ENCODE measurements around the gene GADL1.

Gene GADL1

GRCh38 chr3:30694668-30695067 is 199.8 kb downstream of the GADL1 start:
- POLR2A ChIA-PET = no interaction called here
- TF ChIP-seq ZNF660 (tag by site-specific recombination; IDR thresholded peaks at IDR 0.05) = no peak
- CTCF ChIA-PET = interaction anchor here (0.6 to 5.4 kb wide), 6 partner anchors 131 to 683 kb away, joined by 3 to 28 read pairs (median 3); no protein-coding TSS in a partner anchor
- Histone ChIP-seq H3K36me3 (ENCODE audit: control insufficient read depth in 2 of 2, insufficient read depth in 1 of 2, low read length in 2 of 2) (peaks cover 0 to 39% of the 10 kb centered on the region in 2 experiments; a peak in 1 of 3 replicates), H3K27ac (ENCODE audit: extremely low read depth, low read depth, low read length) (no peak overlapping the region), H3K4me1 (ENCODE audit: control insufficient read depth, insufficient read depth, low read length) (no peaks in the 10 kb centered on the region), H3K4me3 (ENCODE audit: low read depth, low read length) (no peak overlapping the region), H3K9me3 (ENCODE audit: control insufficient read depth, insufficient read depth, low read depth, low read length) (no peaks in the 10 kb centered on the region)

DNA sequence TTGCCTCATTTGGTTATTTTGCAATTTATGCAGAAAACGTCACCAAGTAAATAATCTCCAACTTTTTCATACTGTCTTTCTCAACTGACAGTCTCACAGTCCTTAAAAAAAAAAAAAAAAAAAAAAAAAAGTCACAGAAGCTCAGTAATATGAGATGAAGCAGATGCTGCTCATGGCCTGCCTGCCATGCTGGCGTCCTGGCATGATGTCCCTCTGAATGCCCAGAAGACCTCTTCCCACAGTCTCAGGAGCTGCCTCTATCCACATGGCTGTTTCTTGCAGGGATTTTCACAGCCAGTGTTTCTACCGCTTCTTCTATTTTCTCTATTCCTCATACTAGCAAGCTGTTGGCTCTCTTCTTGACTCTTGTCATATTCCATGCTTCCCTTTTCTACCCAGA is 200.3 kb downstream of the GADL1 start:
- peaks cover 0 to 39% of the 10 kb centered on the region in 2 experiments; a peak in 1 of 3 replicates for H3K36me3 ChIP-seq (ENCODE audit: control insufficient read depth in 2 of 2, insufficient read depth in 1 of 2, low read length in 2 of 2)
- no peaks in the 10 kb centered on the region for H3K4me1 ChIP-seq (ENCODE audit: control insufficient read depth, insufficient read depth, low read length)
- no peaks in the 10 kb centered on the region for H3K9me3 ChIP-seq (ENCODE audit: control insufficient read depth, insufficient read depth, low read depth, low read length)
- CTCF ChIA-PET = interaction anchor here (0.6 to 5.4 kb wide), 17 partner anchors 15 to 685 kb away, joined by 3 to 28 read pairs (median 3); no protein-coding TSS in a partner anchor
- H3K27ac ChIP-seq (ENCODE audit: extremely low read depth, low read depth, low read length) = no peak overlapping the region
- POLR2A ChIA-PET = no interaction called here
- TF ChIP-seq ZNF24 (tag by site-specific recombination; IDR thresholded peaks at IDR 0.05) (no peak), ZNF10 (tag by site-specific recombination; IDR thresholded peaks at IDR 0.05) (no peak), ZNF366 (tag by site-specific recombination; conservative IDR thresholded peaks at IDR 0.05) (no peak), KLF7 (tag by site-specific recombination; IDR thresholded peaks at IDR 0.05; ENCODE audit: borderline replicate concordance) (no peak), ZNF449 (tag by site-specific recombination; IDR thresholded peaks at IDR 0.05) (no peak), ZNF513 (tag by site-specific recombination; IDR thresholded peaks at IDR 0.05) (no peak), ZSCAN4 (tag by site-specific recombination; IDR thresholded peaks at IDR 0.05) (no peak), ZNF585B (tag by site-specific recombination; IDR thresholded peaks at IDR 0.05) (no peak), ZFP37 (tag by site-specific recombination; IDR thresholded peaks at IDR 0.05) (no peak), ZNF221 (tag by site-specific recombination; IDR thresholded peaks at IDR 0.05; ENCODE audit: borderline replicate concordance) (no peak), ZNF658 (tag by site-specific recombination; IDR thresholded peaks at IDR 0.05) (no peak), ZNF140 (tag by site-specific recombination; IDR thresholded peaks at IDR 0.05) (no peak)
- TF ChIP-seq, protein P1, sequence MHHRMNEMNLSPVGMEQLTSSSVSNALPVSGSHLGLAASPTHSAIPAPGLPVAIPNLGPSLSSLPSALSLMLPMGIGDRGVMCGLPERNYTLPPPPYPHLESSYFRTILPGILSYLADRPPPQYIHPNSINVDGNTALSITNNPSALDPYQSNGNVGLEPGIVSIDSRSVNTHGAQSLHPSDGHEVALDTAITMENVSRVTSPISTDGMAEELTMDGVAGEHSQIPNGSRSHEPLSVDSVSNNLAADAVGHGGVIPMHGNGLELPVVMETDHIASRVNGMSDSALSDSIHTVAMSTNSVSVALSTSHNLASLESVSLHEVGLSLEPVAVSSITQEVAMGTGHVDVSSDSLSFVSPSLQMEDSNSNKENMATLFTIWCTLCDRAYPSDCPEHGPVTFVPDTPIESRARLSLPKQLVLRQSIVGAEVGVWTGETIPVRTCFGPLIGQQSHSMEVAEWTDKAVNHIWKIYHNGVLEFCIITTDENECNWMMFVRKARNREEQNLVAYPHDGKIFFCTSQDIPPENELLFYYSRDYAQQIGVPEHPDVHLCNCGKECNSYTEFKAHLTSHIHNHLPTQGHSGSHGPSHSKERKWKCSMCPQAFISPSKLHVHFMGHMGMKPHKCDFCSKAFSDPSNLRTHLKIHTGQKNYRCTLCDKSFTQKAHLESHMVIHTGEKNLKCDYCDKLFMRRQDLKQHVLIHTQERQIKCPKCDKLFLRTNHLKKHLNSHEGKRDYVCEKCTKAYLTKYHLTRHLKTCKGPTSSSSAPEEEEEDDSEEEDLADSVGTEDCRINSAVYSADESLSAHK (tag by site-specific recombination; IDR thresholded peaks at IDR 0.05) = no peak
- TF ChIP-seq, protein P2, sequence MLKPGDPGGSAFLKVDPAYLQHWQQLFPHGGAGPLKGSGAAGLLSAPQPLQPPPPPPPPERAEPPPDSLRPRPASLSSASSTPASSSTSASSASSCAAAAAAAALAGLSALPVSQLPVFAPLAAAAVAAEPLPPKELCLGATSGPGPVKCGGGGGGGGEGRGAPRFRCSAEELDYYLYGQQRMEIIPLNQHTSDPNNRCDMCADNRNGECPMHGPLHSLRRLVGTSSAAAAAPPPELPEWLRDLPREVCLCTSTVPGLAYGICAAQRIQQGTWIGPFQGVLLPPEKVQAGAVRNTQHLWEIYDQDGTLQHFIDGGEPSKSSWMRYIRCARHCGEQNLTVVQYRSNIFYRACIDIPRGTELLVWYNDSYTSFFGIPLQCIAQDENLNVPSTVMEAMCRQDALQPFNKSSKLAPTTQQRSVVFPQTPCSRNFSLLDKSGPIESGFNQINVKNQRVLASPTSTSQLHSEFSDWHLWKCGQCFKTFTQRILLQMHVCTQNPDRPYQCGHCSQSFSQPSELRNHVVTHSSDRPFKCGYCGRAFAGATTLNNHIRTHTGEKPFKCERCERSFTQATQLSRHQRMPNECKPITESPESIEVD (tag by site-specific recombination; IDR thresholded peaks at IDR 0.05) = no peak
- no peak overlapping the region for H3K4me3 ChIP-seq (ENCODE audit: low read depth, low read length)
